Gastrocnemius medialis (tissue), 4 donors: ENCODE results near the gene PA2G4. TPM values are rescaled to one million over a fixed set of nuclear protein-coding genes. Genes with fewer than 3 reads are reported as not detected.
"Not testable (repeated sequence)": the region's sequence is repeated elsewhere in the genome, so short reads cannot be mapped to it uniquely, and the experiment has no call there.

ENCODE experiments used
- ATAC-seq, 2 donors: fragments of 150-250 bp; one replicate each; pipeline ENCODE4 v1.9.1; 2016
- DNase-seq, 2 donors: peaks; one replicate each; pipeline ENCODE4 v3.0.0-alpha.2; 2019
- H3K27ac ChIP-seq, 4 donors: fragments of 200-600 bp; sonication (generic); 1 replicate in 1 of 4; 2 replicates in 3 of 4; pipeline ENCODE4 v1.5.1; 2016 to 2018; ENCODE audit warnings: mild to moderate bottlenecking in 2 of 4, moderate library complexity in 1 of 4
- H3K27me3 ChIP-seq, 3 donors: fragments of 200-600 bp; sonication (generic) in 2 of 3; 1 replicate in 1 of 3; 2 replicates in 2 of 3; pipeline versions ENCODE4 v1.5.1 to v1.6.0; 2016 to 2019; ENCODE audit warnings: mild to moderate bottlenecking in 1 of 3, moderate library complexity in 1 of 3
- H3K36me3 ChIP-seq, 2 donors: fragments of 200-600 bp; sonication (generic) in 1 of 2; one replicate each; pipeline ENCODE4 v1.5.1; 2017 to 2018
- H3K4me1 ChIP-seq, 2 donors: fragments of 200-600 bp; sonication (generic) in 1 of 2; one replicate each; pipeline ENCODE4 v1.5.1; 2016 to 2017; ENCODE audit warnings: mild to moderate bottlenecking in 2 of 2
- H3K4me3 ChIP-seq, 4 donors: fragments of 200-600 bp; sonication (generic) in 3 of 4; 1 replicate in 1 of 4; 2 replicates in 3 of 4; pipeline ENCODE4 v1.5.1; 2016 to 2019; ENCODE audit warnings: mild to moderate bottlenecking in 2 of 4
- H3K9me3 ChIP-seq, 3 donors: fragments of 200-600 bp; sonication (generic) in 2 of 3; 1 replicate in 1 of 3; 2 replicates in 2 of 3; pipeline ENCODE4 v1.5.1; 2016 to 2019
- CTCF ChIP-seq, 5 experiments: fragments of 450-650 bp in 3 of 5; fragments of 200-600 bp in 2 of 5; sonication (generic) in 2 of 5; IDR thresholded peaks in 4 of 5; conservative IDR thresholded peaks in 1 of 5; 1 replicate in 4 of 5; 2 replicates in 1 of 5; pipeline ENCODE4 v1.5.1; 2016 to 2019; ENCODE audit warnings: antibody characterized with exemption in 5 of 5, mild to moderate bottlenecking in 3 of 5, moderate library complexity in 3 of 5
- POLR2A ChIP-seq, 2 donors: fragments of 450-650 bp; IDR thresholded peaks; one replicate each; pipeline ENCODE4 v1.6.1; 2017; ENCODE audit warnings: antibody characterized with exemption in 2 of 2, mild to moderate bottlenecking in 2 of 2, moderate library complexity in 2 of 2
- in situ Hi-C, 4 donors: fragments of 200-750 bp; cut with MboI; loops; one replicate each; pipeline versions ENCODE4 v1.15.0 to v1.8.0; 2017; ENCODE audit warnings: low sequenced_read_pairs in 4 of 4
- intact Hi-C: fragments of 100-400 bp; cut with DNase I; formaldehyde crosslinking; loops from one replicate; pipeline ENCODE4 v1.15.1; 2023; ENCODE audit warnings: low total_unique reads
- total RNA-seq, 4 donors: library from RNA; depleted of rRNA; stranded (reverse); fragments of >200 nt; gene quantifications; one replicate each; pipeline versions ENCODE4 v1.1.0 to v1.2.3, GENCODE V29; 2016

Gene PA2G4
- total RNA-seq = 100 to 1,000 TPM; 109 to 204 (median 127) TPM

GRCh38 chr12:56104109-56104814 is at the start of gene PA2G4:
Gene PA2G4 (plus strand): TSS chr12:56104559. CDS start chr12:56104738, 179 bp downstream.
- DNase-seq = peak; percentile 98
- Histone ChIP-seq H3K27me3 (no peaks in the 10 kb centered on the region), H3K36me3 (peaks cover 2 to 27% of the 10 kb centered on the region in 2 donors), H3K4me1 (peaks cover 20 to 26% of the 10 kb centered on the region in 2 donors), H3K9me3 (no peaks in the 10 kb centered on the region), H3K27ac (peak within 1 kb of the TSS; percentile 85 to 93 (median 92)), H3K4me3 (peak within 1 kb of the TSS; percentile 77 to 98 (median 84))
- in situ Hi-C loops (loop anchor here in 2 of 4 donors (10.0 kb wide), 1 partner anchor 59 kb away; the partner anchor contains the start of gene RPS26 (in 2 of the 2)), intact Hi-C loops (loop anchor here (1.0 to 10.0 kb wide), 5 partner anchors 12 to 289 kb away; partner anchors contain the start of genes ORMDL2, RPL41, SARNP and SUOX)
- peak; percentile 85 to 96 for TF ChIP-seq POLR2A (IDR thresholded peaks at IDR 0.05)
- TF ChIP-seq CTCF (IDR thresholded peaks at IDR 0.05 in 4 of 5, conservative IDR thresholded peaks at IDR 0.05 in 1 of 5) = no peak
- peak; percentile 95 to 96 for ATAC-seq

- H3K9me3 ChIP-seq, H3K4me1 ChIP-seq, H3K36me3 ChIP-seq, ATAC-seq, intact Hi-C loops, H3K4me3 ChIP-seq, in situ Hi-C loops, DNase-seq, H3K27ac ChIP-seq, H3K27me3 ChIP-seq: not testable (repeated sequence)
These were observed 44.4 kb upstream of the PA2G4 start for GRCh38 chr12:56059964-56060363.

- ATAC-seq (no peak), DNase-seq (no peak)
- TF ChIP-seq POLR2A (IDR thresholded peaks at IDR 0.05) (no peak), CTCF (IDR thresholded peaks at IDR 0.05 in 4 of 5, conservative IDR thresholded peaks at IDR 0.05 in 1 of 5) (no peak)
- no peaks in the 10 kb centered on the region for H3K27me3 ChIP-seq
- no peak overlapping the region for H3K27ac ChIP-seq
- H3K36me3 ChIP-seq = no peaks in the 10 kb centered on the region
- H3K4me3 ChIP-seq = no peak overlapping the region
- H3K4me1 ChIP-seq = no peaks in the 10 kb centered on the region
- intact Hi-C loops = no loop called here
- in situ Hi-C loops = no loop called here
- H3K9me3 ChIP-seq = no peaks in the 10 kb centered on the region
These were observed 42.4 kb upstream of the PA2G4 start for GRCh38 chr12:56061982-56062381.

- Histone ChIP-seq H3K4me1 (no peaks in the 10 kb centered on the region), H3K4me3 (no peak overlapping the region), H3K27ac (no peak overlapping the region), H3K27me3 (no peaks in the 10 kb centered on the region), H3K9me3 (no peaks in the 10 kb centered on the region), H3K36me3 (no peaks in the 10 kb centered on the region)
- in situ Hi-C loops (no loop called here), intact Hi-C loops (no loop called here)
- no peak for ATAC-seq
- DNase-seq = no peak
- TF ChIP-seq CTCF (IDR thresholded peaks at IDR 0.05 in 4 of 5, conservative IDR thresholded peaks at IDR 0.05 in 1 of 5) = no peak
- TF ChIP-seq POLR2A (IDR thresholded peaks at IDR 0.05) = no peak
These were observed 41.4 kb upstream of the PA2G4 start for GRCh38 chr12:56062996-56063395.

- TF ChIP-seq POLR2A (IDR thresholded peaks at IDR 0.05) (no peak), CTCF (IDR thresholded peaks at IDR 0.05 in 4 of 5, conservative IDR thresholded peaks at IDR 0.05 in 1 of 5) (no peak)
- no peak overlapping the region for H3K27ac ChIP-seq
- intact Hi-C loops = no loop called here
- no peaks in the 10 kb centered on the region for H3K9me3 ChIP-seq
- no peak for DNase-seq
- in situ Hi-C loops = no loop called here
- no peaks in the 10 kb centered on the region for H3K27me3 ChIP-seq
- no peak for ATAC-seq
- no peak overlapping the region for H3K4me3 ChIP-seq
- H3K36me3 ChIP-seq = no peaks in the 10 kb centered on the region
- H3K4me1 ChIP-seq = no peaks in the 10 kb centered on the region
These were observed 32.7 kb upstream of the PA2G4 start for GRCh38 chr12:56071648-56072047.
